DMS53 treated with DMSO at 0.1 percent for 48 hours (cell line): Measurements from ENCODE around the gene KERA.

Source experiments
- DNase-seq: peaks from one replicate; lab custom pipeline; 2025; ENCODE audit not compliant: unreplicated experiment; lab: John Stamatoyannopoulos, UW

The KERA gene

DNA sequence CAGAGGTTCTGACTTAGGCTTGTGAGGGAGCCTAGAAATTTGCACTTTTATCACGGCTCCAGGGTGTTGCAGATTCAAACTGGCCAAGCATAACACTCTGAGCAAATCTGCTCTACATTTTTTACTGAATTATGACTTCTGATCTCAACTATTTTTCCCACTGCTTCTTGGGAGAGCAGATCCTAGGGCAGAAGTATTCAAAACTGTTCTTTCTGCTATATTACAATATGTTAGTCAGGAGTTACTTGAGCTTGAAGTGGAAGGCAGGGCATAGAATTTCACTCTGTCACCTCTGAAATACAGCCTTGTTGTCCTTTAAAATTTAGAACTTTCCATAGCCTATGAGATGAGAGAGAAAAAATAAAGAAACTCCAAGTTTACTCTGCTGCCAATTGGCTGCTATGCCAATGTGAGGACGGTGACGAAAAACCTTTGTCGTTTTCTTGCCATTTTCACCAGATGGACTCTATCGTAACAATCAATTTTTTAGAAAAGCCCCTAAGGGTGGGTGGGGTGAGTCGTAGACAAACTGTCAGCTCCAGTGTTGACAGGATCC lies 16.4 kb upstream of the KERA start:
- DNase-seq, result no peak

DNA sequence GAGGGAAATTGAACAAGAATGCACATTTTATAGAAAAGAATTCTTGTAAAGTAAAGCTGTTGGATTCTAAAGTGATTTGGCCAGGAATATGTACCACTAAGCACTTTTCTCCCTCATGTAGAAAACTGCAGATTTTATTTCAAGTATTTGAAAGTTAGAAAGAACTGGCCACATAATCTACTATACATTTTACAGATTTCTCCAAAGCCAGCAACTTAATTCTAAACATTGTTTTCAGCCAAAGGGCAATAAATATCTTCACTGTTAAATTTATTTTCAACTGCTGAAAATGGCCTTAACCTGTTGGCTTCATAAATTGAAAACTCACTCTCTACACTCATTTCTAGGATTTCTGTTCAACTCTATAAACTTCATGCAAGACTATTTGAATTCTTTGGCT lies 15.6 kb upstream of the KERA start:
- no peak for DNase-seq

DNA sequence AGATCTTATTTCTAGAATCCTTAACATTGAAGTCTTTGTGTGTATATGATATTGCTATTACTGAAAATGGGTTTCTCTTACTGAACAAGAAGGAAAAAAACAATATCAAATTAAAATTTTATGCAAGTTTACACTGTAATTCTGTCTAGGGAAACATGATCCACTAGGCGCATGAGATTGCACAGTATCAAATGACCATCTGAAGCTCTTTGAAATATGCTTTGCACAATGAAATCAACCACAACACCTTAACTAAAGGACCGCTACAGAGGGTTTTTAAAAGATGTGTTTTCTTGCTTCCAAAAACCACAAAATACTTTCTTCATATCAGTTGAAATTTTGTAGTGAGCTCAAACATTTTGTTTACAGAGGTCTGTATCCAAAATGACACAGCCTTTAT lies 15.1 kb upstream of the KERA start:
- DNase-seq, result peak; percentile 80

DNA sequence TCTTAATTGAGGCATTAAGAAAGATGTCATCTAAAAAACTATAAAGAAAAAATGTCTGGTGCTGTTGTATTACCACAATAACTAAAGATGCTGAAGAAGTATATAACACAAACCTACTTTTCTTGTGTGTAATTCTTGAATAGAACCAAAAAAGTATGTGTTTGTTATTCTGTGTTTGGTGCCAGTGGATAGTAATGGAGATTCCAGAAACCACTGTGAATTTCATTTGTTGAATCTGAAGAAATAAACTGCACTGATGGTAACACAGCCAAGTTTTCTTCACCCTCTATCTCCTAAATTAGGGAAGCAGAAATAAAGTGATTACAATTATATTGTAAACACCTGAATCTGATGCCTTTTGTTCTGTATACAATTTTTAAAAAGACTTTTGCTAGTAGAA lies 13.1 kb upstream of the KERA start:
- DNase-seq, result no peak

DNA sequence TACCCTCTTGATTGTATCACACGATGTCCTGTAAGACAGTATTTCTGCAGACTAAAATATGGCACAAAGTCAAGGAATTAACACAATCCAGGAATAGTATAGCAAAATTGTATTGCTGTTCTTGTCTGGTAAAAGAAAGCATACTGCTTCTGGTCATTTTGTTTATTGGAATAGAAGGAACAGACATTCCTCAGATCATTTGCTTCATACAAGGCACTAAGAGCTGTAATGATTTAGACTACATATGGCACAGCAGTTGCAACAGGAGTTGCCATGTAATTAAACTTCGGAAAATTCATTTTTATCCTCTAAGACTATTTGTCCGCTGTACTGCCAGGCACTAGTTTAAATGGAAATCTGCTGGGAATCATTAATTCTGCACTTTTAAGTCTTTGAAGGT lies 7.6 kb upstream of the KERA start:
- no peak for DNase-seq

DNA sequence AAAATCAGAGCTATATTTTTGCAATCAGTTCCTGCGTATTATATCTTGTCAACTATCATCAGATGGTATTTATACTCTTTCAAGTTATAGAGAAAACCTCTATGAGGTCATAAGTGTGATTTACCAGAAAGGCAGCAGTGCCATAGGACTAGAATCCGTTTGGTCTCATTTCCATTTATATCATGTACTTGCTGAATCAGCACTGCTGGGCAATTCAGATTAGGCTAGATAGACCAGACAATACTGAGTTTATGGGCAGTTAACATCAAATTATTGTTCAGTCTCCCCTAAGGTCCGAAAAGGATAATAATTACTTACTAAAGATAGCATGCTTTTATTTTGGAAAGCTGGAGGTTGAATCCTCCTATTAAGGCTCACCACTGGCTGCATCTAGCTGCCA lies 6.8 kb upstream of the KERA start:
- no peak for DNase-seq

DNA sequence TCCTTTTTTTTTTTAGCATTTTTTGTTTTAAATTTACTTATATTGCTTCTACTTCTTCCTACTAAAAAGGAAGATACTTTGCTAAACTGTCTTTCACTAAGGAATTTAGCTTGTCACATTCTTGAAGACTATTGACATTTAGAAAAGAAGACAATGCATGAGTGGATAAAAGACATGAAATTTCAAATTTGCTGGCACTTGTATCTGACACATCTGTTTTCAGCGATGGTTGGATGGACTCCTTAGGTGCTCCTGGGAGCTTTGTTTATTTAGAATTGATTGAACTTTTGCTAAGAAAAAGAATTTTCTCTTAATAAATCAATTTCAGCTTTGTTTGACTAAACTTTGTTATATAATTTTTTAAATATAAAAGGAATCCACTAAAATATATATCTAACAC lies 3.3 kb upstream of the KERA start:
- DNase-seq, result no peak

DNA sequence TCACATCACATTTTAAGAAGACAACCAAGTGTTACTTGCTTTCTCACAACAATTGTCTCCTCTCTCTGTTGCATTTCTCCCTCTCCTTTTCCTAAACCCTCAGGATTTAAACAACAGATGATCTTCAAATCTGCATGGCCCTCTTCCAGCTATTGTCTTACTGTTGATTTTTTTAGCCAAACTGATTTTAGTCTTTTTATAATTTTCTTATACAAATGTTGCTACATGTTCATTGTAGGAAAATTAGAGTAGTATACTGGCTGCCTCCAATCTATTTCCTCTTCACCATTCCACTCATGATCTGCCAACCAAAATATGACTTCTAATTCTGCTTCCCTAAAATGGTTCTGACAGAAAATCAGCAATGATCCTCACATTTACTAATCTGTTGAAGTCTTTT lies 1.4 kb upstream of the KERA start:
- DNase-seq, result no peak

DNA sequence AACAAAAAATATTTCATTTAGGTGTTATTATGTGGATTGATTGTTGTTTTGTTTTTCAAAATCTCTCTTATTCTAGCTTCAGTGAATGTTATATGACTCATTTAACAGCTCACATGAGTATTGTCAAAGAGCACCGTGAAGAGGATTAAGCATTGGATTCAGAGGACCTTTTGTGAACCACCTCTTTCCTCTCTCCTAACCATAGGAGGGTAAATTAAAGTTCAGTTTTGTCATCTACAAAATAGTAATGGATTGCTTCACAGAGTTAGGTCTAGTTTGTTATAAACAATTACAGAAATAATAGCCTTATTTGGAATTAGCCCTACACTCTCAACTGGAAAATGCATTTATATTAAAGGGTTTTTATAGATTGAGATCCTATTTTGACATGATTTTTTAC lies 962 bp upstream of the KERA start:
- no peak for DNase-seq

DNA sequence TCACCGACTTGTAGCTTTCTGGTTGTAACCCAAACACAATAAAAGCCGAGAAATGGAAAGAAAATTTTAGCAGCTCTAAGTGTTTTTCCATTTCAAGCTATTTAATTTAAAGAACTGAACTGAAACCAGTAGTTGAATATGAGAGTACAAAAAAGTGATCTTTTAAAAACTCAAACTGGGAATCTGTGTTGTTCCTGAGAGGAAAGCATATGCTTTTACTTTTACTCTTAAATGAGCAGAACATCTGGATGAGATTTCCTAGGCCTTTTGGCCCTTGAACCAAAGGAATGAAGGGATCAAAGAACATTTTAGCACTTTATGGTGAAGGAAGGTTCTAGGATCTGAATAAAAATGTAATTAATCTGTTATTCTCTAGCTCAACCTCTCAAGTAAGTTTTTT lies 1.3 kb downstream of the KERA start:
- no peak for DNase-seq

DNA sequence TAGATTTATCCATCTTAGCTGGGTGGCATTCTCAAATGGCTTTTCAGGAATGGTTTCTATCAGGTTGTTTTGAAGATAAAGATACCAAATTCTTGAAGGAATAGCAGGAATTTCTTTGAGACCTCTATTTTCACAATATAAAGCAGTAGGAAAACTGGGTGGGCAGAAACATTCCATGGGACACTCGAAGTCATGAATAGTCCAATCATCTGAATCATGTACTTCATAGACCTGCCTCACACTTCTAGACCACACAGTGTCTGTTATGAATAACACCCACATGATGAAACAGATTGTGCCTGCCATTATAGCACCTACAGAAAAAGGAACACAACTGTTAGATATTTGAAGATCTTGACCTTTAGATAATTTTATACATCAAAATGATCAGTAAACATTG lies 1.8 kb downstream of the KERA start:
- DNase-seq, result no peak

DNA sequence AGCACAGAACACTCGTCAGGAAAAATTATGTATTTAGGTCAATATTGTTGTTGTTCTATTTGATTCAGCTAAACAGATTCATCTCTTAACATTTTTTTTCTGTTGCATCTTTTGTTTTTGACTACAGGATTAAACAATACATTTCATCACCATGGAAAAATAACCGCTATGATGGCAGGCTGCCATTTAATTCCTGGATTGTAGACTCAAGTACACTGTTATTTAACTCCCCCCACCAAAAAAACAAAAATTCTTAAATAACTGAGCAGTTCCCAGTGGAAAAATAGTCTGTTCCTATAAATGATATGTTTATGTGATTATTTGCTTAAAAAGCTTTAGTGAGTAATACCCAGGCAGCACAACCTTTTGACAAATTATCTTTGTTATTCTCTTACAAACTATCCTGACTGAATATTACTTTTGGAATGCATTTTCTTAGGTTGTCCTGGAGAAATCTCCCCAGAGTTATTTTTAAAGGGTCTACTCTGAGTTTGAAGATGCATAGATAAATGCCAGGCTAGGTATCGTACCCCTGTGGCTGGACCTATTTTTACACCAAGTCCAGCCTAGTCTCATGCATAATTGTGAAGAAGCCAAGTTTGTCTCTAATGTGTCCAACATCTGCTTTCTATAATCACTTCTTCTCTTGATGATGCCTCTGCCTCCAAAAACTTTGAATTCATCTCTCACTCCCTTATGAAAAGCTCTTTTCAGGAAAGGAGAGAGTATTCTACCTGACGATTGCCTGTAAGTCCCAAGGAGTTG lies 3.7 kb downstream of the KERA start:
- no peak for DNase-seq

DNA sequence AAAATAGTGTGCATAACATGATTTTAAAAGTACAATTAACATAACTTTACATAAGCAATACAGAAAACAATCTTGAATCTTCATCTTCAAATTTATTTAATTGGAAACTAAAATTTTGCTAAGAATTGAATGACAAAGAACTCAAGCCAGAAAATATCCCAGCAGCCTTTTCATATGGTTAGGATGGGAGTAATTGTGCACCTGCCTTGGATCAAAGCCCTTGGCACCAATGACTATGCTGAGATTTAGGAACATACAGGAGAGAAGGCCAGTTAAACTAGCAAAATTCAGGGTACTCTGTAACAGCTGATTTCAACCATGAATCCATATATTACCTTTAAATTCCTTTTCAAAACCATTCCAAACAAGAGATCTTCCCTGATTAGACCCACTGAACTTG lies 5.8 kb downstream of the KERA start:
- no peak for DNase-seq

DNA sequence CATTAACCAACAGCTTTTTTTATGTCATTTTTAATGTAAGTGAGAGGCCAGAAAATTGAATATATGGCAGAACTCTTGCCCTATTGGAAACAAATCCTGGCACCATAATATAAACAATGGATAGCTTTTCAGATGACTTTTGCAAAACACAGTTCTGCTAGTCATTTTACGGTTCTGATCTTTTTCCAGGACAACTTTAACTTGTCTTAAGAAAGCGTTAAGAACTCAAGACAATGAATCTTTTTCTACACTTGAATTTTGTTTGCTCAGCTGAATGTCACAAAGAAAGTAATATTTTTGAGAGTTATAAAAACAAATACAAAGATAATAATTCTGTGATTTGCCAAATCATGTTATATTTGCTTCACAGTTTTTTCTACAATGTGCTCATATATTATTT lies 13.2 kb downstream of the KERA start:
- no peak for DNase-seq

DNA sequence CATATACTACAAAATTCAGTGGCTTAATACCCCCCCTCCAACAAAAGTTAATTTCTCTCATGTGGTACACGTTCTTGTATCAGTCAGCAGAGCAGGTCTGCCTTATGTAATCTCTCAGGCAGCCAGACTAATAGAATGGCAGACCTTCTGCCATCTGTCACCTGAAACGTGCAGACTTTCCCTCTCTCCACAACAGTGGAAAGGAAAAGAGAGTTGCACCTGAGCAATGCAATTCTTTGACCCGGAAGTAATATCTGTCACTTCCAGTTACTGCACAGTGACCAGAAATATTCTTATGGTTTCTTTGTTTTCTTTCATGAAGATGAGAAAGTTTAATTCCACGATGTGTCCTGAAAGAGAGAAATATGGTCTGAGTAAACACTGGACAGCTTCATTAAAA lies 14.4 kb downstream of the KERA start:
- no peak for DNase-seq

DNA sequence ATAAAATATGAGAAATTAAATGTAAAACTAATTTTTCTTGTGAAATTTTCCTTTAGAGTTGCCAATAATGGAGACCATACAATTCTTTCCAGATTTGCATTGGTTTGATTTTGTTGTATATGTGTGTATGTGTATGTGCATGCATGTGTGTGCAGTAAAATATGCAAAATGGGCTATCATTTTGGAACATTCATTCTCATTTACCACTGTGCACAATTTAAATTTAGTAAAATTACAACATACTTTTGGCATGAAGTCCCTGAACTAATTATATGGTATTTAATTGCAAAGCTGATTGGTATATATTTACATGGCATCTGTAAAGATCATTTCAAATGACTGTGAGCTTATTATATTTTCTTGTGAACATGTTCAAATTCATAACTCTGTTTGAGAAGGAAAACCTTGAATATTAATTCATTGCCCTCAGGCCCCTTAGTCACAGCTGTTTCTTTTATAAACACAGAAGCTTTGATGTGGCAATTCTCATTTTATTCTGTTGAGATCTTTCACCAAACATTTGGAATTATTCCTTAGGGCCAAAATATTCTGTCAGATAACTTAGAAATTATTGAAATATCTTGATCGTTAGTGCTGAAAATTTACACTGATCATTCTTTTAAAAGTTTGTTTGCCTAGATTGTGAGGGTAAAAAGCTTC lies 17.6 kb downstream of the KERA start:
- DNase-seq, result no peak

DNA sequence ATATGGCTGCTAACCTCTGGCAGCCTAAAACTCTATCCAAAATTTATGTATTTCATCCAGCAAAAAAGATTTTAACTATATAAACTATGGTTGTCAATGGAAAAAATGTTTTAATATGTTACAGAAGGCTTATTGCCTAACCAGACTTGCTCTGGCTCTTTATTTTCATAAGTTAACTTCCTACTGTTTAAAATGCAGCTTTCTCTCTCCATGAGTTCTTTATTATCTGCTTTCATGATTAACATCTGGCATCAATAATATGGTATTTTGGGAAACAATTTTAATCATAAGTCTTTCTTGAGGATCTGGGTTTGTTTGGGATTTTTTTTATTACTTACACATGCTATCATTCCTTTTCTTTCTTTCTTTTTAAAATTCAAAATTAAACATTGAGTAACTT lies 20.5 kb downstream of the KERA start:
- no peak for DNase-seq

DNA sequence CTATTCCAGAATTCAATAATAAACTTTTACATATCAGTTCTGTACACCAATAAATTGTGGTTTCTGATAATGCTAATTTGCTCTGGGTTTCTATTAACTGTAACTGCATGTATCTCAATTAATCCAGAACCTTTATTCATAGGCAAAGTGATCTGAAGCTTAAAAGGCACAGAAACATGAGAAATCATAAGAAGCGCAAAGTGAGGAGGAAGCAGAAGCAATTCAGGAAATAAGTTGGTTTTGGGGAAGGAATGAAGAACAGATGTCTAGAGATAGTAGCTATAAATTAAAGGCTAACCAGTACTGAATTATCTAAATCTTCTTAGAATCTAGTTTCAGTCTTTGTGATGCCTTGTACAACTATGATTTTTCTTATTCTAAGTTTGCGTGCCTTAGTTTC lies 24.6 kb downstream of the KERA start:
- DNase-seq, result no peak

DNA sequence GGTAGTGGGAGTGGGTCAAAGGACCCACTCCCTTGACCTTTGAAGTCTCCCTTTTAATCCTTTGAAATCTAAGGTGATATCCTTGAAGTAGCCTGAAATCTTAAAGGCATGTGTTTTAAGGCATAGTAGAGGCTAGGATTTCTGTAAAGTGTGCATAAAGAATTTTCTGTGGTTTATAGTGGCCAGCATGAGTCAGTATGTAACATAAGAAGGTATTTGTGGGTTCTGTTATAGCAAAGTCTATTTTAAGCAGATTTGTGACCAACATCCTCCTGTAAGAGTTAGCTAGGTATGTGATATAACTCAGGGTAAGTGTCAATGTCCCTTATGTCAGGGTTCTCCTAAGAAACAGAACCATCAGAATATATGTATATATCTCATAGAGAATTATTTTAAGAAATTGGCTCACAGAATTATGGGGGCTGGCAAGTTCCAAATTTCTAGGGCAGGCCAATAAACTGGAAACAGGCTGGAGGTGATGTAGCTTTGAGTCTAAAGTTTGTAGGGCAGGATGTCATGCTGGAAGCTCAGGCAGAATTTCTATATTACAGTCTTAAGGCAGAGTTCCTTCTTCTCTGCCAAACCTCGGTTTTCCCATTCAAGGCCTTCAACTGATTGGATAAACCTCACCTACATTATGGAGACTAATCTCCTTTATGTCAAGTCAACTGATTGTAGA lies 34.4 kb downstream of the KERA start:
- no peak for DNase-seq

DNA sequence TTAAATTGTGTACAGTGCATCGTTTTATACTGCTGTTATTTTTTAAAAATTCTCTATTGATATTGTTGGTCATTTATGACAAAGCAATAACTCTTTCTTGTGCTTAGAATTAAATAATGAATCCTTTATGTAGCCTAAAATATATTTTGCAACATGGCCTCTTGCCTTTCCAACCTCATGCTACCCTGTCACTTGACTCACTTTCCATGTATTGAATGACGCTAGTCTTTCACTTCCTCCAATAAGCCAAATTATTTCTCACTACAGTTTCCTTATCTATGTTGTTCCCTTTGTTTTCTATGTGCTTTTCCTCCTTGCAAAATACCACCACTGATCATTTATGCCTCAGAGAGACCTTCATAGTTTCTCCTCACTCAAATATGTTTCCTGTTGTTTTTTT lies 36.7 kb downstream of the KERA start:
- DNase-seq, result no peak

DNA sequence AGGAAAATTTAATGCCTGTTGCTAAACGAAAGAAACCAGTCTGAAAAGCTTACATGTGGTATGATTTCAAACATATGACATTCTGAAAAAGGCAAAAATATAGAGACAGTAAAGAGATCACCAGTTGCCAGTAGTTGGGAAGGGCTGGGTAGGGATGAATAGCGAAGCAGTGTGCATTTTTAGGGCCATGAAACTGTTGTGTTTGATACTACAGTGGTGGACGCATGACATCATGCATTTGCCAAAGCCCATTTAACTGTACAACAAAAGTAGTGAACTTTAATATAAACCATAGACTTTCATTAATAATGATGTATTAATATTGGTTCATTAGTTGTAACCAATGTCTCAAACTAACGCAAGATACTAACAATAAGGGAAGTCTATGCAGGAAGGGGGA lies 38.4 kb downstream of the KERA start:
- no peak for DNase-seq
